GM18526 (cell line): ENCODE data around the gene PIMREG.

ENCODE experiments used
- POLR2A ChIP-seq: IDR thresholded peaks from 3 replicates; pipeline ENCODE4 v1.6.1; 2011; ENCODE audit not compliant: insufficient read length; ENCODE audit errors: extremely low read depth

The PIMREG gene

GRCh38 chr17:6477831-6478383 lies 33.7 kb downstream of the PIMREG start:
- no peak for TF ChIP-seq POLR2A

GRCh38 chr17:6478486-6478885 lies 34.2 kb downstream of the PIMREG start:
- no peak for TF ChIP-seq POLR2A

DNA sequence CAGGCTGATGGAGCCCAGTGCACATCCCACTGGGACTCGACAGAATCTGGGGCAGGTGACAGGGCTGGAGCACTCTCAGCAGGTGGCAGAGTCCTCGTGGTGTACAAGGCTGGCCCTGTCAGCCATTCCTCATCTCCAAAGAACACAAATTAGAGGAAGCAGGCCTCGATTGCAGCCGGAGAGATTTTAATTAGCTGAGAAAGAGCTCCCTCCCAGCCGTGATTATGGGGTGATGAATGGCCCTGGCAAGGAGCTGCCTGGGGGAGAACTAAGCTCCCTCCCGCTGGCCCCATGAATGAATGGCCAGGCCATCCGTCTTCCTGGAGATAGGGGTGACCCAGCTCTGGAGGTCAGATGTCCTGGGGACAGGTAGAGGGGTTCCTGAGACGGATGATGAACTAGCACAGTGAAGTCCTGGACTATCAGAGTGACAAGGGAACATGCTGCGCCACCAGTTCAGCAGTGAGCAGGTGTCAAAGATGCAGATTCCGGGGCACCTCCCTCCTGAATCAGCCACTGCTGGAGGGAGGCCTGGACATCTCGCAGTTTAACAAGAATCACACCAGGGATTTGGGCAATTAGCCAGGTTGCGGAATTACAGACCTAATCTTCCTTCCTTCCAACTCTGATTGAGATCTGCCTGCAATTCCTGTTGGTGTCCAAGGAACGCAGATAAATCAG lies 35.5 kb downstream of the PIMREG start:
- no peak for TF ChIP-seq POLR2A

DNA sequence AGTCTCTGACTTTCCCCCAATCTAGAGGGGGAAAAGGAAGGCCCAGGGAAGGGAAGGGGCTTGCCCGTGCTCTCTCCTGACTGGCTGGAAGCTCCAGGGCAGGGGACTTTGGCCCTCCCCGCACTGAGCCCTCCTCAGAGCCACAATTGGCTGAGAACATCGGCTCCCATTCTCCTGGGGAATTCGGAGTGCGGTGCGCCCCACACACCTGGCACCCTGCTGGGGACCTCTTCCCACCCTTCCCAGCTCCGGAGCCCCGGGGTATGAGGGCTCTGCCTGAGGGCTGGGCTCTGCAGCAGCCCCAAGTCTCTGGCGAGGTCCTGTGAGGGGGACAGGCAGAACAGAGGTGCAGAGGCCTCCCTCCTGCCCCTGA lies 36.0 kb downstream of the PIMREG start:
- no peak for TF ChIP-seq POLR2A

DNA sequence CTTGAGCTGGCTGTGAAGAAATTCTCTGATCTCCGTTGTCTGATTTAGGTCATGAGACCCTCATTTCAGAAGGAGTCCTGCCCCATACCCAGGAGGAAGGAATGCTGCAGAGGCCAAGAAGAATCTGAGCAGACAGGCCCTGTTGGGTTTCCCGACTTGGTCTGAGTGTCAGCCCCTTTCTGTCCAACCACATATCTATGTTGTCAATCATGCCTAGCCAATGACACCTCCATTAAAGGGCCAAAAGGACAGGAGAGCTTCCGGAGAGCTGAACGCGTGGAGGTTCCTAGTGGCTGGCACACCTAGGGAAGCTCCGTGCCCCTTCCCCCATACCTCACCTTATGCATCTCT lies 37.8 kb downstream of the PIMREG start:
- no peak for TF ChIP-seq POLR2A

DNA sequence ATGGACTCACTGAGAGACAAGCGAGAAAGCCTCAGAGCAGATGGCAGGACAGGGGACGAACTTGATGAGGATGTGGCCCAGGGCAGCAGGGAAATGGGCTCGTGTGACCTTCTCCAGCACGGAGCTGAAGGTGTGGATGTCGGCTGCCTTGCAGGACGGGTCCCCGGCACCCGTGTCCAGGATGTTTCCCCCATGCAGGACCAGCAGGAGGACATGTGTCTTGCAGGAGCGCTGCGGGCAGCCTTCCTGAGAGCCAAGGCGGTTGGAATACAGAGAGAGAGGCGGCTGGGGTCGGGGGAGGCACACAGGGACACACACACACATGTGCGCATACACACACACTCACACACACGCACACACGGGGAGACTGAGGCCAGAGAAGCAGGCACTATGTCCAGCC lies 39.3 kb downstream of the PIMREG start:
- no peak for TF ChIP-seq POLR2A

DNA sequence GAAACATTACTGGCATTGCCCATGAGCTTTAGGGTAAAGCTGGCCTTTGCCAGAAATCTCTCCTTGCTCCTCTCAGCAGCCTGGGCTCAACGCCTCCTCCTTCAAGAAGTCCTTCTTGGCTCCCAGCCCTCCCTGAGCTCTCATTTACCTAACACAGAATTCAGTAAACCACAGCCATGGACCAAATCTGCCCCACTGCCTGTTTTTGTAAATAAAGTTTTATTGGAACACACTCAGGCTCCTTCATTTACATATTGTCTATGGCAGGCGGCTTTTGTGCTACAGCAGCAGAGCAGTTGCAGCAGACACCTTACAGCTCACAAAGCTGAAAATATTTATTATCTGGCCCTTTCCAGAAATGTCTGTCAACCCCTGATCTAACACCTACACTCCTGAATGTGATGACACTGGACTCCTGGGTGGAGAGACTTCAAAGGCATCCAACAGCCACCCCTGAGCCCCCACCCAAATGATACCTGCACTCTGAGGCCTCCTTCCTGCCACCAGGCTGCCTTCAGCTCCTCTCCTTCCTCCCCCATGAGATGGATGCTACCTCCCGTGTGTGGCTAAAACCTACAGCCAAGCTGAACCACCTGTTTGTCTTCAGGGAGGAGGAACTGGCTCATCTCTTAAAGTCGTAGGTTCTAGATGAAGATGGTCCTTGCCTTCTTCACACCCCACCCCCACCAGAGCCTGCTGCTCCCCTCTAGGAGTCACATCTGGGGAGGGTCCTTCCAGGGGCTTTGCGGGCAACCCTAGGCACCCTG lies 41.6 kb downstream of the PIMREG start:
- no peak for TF ChIP-seq POLR2A

DNA sequence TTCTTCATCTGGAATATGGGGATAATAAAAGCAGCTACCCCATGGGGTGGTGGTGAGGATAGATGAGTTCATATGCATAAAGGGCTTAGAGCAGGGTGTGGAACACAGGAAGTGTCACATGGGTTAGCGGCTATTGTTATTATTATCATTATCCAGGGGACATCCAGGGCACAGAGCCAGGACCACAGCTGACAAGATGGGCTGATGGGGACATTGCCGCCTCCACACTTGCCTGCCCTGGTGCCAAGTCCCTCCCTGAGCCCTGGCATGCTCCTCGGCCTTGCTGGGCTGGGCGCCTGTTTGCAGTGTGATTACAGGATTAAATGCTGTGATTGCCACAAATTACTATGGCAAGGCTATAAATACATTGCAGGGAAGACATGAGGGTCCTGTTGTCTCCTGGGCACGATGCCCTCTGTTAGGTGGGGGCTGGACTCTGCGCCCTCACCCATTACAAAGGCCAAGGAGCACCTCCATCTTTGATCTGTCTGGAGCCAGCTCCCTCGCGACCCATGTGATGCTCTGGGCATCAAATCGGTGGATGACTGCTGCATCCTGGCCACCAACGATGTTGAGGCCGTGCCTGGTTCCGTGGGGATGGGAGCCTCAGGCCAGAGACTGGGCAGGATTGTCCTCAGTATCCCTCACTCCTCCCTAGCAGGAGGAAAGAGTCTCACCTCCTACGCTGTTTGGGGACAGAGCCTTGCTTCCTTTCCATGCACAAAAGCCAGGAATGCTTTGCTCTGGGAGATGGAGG lies 43.2 kb downstream of the PIMREG start:
- no peak for TF ChIP-seq POLR2A

DNA sequence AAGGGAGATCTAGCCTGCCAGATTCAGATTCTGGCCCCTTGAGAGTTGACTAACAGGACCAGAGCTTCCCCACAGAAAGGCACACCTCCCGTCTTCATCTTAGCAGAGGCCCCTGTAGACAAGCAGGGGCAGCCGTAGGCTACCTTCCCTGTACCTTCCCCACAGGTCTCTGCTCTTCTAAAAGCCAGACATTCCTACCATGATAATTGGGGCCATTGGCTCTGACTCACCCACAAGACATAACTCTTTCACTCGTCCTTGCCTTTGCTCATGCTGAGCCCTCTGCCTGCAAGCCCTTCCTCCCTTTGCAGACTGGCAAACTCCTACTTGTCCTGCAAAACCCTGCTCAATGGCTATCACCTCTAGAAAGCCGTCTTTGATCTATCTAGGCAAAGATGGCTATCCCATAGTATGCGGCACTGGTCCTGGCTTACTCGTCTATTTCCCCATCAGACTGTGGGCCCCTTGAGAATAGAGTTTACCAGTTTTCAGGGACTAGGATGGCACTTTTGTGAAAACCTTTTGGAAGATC lies 43.8 kb downstream of the PIMREG start:
- no peak for TF ChIP-seq POLR2A

- no peak for TF ChIP-seq POLR2A
Measured at GRCh38 chr17:6489016-6489550, 44.8 kb downstream of the PIMREG start.

DNA sequence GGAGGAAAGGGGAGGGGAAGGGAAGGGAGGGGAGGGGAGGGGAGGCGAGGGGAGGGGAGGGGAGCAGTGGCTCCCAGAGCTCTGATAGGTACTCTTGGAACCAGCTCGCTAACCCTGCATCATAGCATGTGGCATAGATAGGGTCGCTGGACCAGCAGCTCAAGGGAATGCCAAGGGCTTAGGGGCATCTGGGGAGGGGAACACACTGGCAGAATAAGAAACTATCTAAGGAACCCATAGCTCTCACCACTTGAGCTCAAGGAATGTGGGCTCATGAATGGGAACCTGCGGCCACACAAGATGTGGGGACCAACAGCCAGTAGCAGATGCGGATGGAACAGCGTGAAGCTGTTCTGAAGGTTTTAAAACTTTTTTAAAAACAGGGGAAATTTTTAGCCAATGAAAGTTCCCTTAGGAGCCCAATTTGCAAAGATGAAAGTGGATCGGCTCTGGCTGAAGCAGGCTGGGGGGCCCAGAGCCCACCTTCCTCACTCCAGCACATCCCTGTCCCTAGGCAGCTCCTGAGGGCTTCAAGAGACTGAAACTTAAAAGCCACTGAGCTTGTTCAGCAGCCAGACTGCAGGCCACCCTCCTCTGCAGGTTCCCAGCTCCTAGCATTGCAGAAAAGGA lies 46.9 kb downstream of the PIMREG start:
- no peak for TF ChIP-seq POLR2A

GRCh38 chr17:6492892-6493674 lies 48.8 kb downstream of the PIMREG start:
- no peak for TF ChIP-seq POLR2A

GRCh38 chr17:6494239-6494941 lies 50.1 kb downstream of the PIMREG start:
- no peak for TF ChIP-seq POLR2A
